Tibial nerve (tissue), 4 donors: ENCODE measurements around the gene FXYD5.

Source experiments
- EP300 ChIP-seq, 2 donors: sonication (generic); formaldehyde crosslinking; IDR thresholded peaks; one replicate each; pipeline ENCODE4 v1.6.1; 2017; ENCODE audit warnings: antibody characterized with exemption in 2 of 2, mild to moderate bottlenecking in 1 of 2
- POLR2A ChIP-seq, 2 donors: fragments of 450-650 bp; IDR thresholded peaks; one replicate each; pipeline ENCODE4 v1.6.1; 2017; ENCODE audit warnings: antibody characterized with exemption in 2 of 2, mild to moderate bottlenecking in 2 of 2, moderate library complexity in 2 of 2
- TF ChIP-seq, protein P1 (sequence below), 5 experiments: fragments of 200-600 bp in 3 of 5; fragments of 450-650 bp in 2 of 5; sonication (generic) in 3 of 5; IDR thresholded peaks; one replicate each; pipeline ENCODE4 v1.5.1; 2016 to 2019; ENCODE audit warnings: antibody characterized with exemption in 5 of 5, mild to moderate bottlenecking in 3 of 5, moderate library complexity in 2 of 5

DNA sequence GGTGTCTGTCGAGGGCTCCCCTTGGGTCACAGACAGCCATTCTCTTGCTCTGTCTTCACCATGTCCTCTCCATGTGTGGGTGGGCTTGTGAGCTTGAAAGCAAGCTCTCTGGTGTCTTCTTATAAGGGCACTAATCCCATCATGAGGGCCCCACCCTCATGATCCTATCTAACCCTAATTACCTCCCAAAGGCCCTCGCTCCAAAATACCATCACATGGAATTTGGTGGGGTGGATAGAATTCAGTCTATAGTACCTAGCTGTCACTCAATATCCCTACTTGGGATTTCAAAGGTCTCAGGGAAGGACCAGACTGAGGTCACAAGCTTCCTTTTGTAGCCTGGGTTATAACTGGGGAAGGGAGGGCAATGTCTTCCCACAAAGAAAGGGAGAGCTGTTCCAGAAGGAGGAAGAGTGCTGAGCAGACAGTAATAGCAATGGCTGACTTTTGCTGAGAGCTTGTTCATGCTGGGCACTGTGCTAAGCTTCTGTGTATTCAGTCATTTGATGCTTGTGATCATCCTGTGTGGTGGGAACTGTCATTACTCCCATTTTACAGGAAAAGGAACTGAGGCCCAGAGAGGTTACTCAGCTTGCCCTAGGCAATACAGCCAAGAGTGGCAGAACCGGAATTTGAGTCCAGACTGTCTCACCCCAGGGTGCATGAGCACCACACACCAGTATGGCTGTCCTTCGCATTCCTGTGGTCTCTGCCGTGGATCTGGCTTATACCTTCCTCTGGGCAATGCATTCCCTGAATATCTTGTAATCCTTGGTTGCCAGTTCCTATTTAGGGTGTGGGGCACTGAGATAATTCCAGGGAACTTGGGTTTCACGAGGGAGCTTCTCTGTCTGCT lies 8.2 kb downstream of the FXYD5 start:
- TF ChIP-seq, protein P1, sequence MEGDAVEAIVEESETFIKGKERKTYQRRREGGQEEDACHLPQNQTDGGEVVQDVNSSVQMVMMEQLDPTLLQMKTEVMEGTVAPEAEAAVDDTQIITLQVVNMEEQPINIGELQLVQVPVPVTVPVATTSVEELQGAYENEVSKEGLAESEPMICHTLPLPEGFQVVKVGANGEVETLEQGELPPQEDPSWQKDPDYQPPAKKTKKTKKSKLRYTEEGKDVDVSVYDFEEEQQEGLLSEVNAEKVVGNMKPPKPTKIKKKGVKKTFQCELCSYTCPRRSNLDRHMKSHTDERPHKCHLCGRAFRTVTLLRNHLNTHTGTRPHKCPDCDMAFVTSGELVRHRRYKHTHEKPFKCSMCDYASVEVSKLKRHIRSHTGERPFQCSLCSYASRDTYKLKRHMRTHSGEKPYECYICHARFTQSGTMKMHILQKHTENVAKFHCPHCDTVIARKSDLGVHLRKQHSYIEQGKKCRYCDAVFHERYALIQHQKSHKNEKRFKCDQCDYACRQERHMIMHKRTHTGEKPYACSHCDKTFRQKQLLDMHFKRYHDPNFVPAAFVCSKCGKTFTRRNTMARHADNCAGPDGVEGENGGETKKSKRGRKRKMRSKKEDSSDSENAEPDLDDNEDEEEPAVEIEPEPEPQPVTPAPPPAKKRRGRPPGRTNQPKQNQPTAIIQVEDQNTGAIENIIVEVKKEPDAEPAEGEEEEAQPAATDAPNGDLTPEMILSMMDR (IDR thresholded peaks at IDR 0.05), result no peak
- TF ChIP-seq POLR2A (IDR thresholded peaks at IDR 0.05), result no peak
- TF ChIP-seq EP300 (IDR thresholded peaks at IDR 0.05), result no peak
